ENCODE results near the gene CEP112.

CEP112 gene

GRCh38 chr17:65978871-65979270 is 213.1 kb downstream of the CEP112 start:
- no peak for DNase-seq

- no peak for DNase-seq
Observed at GRCh38 chr17:65977041-65977440, 214.9 kb downstream of the CEP112 start.

GRCh38 chr17:65975878-65976277 is 216.1 kb downstream of the CEP112 start:
- no peak for DNase-seq

- no peak for DNase-seq
Observed at GRCh38 chr17:65973237-65973636, 218.7 kb downstream of the CEP112 start.

GRCh38 chr17:65967372-65967771 is 224.6 kb downstream of the CEP112 start:
- DNase-seq = no peak

GRCh38 chr17:65966072-65966695 is 225.7 kb downstream of the CEP112 start:
- DNase-seq = no peak

GRCh38 chr17:65963179-65963578 is 228.8 kb downstream of the CEP112 start:
- DNase-seq = no peak

- DNase-seq = no peak
Observed at GRCh38 chr17:65959630-65960029, 232.3 kb downstream of the CEP112 start.

- DNase-seq = no peak
Observed at GRCh38 chr17:65956814-65957213, 235.1 kb downstream of the CEP112 start.

GRCh38 chr17:65954148-65954449 is 237.8 kb downstream of the CEP112 start:
- no peak for DNase-seq

- DNase-seq = no peak
Observed at GRCh38 chr17:65953316-65954147, 238.4 kb downstream of the CEP112 start.

- DNase-seq = no peak
Observed at GRCh38 chr17:65952586-65952985, 239.3 kb downstream of the CEP112 start.

- no peak for DNase-seq
Observed at GRCh38 chr17:65952015-65952414, 239.9 kb downstream of the CEP112 start.

GRCh38 chr17:65947831-65948230 is 244.1 kb downstream of the CEP112 start:
- DNase-seq = no peak

- no peak for DNase-seq
Observed at GRCh38 chr17:65942592-65942991, 249.3 kb downstream of the CEP112 start.

- no peak for DNase-seq
Observed at GRCh38 chr17:65941356-65941899, 250.5 kb downstream of the CEP112 start.

- DNase-seq = no peak
Observed at GRCh38 chr17:65936013-65936412, 255.9 kb downstream of the CEP112 start.

GRCh38 chr17:65933290-65933689 is 258.6 kb downstream of the CEP112 start:
- DNase-seq = no peak

GRCh38 chr17:65931246-65932149 is 260.4 kb downstream of the CEP112 start:
- DNase-seq = no peak

- DNase-seq = no peak
Observed at GRCh38 chr17:65930140-65930730, 261.7 kb downstream of the CEP112 start.

GRCh38 chr17:65926599-65926998 is 265.3 kb downstream of the CEP112 start:
- no peak for DNase-seq

GRCh38 chr17:65925606-65926307 is 266.2 kb downstream of the CEP112 start:
- DNase-seq = no peak
